HG02870 (cell line): Measurements from ENCODE around the gene CKM.
"Not testable (repeated sequence)": the region's sequence is repeated elsewhere in the genome, so short reads cannot be mapped to it uniquely, and the experiment has no call there.

Experiments used
- ATAC-seq: cut with Tn5 transposase; IDR thresholded peaks from one replicate; pipeline ENCODE4 v1.9.1; 2021; ENCODE audit warnings: mild to moderate bottlenecking, moderate library complexity; ENCODE audit not compliant: unreplicated experiment

Gene CKM

DNA sequence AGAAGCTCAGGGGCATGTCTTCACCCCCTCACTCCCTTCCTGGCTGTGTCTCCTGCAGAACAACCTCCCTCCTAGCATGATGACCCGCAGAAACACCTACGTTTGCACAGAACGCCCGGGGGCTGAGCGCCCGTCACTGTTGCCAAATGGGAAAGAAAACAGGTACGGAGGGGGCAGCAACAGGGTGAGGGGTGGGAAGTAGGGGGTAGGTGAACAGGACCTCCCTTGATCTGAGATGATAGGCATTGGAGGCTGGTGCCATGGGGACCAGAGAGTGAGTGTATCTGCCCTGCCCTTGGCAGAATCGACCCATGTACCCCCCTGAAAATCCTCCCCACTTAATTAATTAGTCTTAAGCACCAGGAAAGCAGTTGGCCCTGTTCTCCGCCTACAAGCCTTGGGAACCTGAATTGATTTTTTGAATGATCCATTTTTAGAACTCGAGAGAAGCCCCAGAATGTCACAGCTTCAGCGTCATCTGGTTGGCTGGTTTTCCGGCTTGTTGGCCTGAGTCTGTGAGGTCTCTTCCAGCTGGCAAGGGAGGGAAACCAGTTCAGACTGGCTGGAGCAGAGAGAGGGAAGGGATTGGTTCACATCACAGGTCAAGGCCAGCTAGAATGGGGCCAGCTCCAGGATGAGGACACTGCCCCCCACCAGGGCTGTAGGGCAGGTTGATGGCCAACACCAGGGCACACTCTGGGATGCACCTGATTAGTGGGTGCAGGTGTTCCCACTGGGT is 28.2 kb downstream of the CKM start:
- ATAC-seq: no peak

GRCh38 chr19:45293682-45294081 is 29.0 kb downstream of the CKM start:
- ATAC-seq: no peak

GRCh38 chr19:45291834-45292233 is 30.8 kb downstream of the CKM start:
- ATAC-seq: no peak

GRCh38 chr19:45290381-45290931 is 32.2 kb downstream of the CKM start:
- ATAC-seq: no peak

DNA sequence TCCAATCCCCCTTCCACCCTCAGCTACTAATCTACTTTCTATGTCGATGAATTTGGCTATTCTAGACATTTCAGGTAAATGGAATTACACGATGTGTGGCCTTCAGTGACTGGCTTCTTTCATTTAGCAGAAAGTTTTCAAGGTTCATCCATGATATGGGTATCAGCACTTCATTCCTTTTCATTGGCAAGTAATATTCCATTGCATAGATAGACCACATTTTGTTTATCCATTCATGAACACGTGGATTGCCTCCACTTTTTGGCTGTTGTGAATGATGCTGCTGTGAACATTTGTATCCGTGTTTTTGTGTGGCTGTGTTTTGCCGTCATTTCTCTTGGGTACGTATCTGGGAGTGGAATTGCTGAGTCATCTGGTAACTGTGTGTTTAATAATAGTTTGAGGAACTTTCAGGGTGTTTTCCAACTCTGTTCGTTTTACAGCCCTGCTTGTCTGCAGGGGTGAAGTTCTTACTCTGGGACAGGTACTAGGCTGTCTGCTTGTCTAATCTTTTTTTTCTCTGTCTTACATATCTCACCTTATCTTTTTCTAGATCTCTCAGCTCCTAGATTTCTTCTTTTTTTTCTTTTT is 39.1 kb downstream of the CKM start:
- ATAC-seq: no peak

DNA sequence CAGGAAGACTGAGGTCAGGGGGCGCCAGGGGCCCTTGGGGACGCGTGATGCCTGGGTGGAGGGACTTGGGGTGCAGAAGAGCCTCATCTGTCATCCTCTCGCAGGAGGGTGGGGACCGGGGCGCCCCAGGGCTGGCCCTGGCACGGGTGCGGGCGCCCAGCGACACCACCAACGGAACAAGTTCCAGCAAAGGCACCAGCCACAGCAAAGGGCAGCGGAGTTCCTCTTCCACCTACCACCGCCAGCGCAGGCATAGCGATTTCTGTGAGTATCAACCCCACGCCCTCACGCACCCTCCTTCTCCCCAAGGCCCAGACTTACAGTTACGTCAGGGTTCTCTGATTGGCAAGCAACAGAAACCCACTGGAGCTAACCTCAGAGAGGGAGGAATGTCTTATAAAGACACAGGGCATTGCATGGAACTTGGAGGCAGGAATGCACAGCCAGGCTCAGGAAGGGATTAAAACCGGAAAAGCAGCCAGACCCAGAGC is 42.2 kb downstream of the CKM start:
- ATAC-seq: no peak

- ATAC-seq: no peak
Measured at GRCh38 chr19:45279587-45280192, 43.0 kb downstream of the CKM start.

GRCh38 chr19:45278087-45278486 is 44.6 kb downstream of the CKM start:
- no peak for ATAC-seq

- ATAC-seq: no peak
Measured at GRCh38 chr19:45276284-45276687, 46.4 kb downstream of the CKM start.

- no peak for ATAC-seq
Measured at GRCh38 chr19:45275370-45275971, 47.2 kb downstream of the CKM start.

DNA sequence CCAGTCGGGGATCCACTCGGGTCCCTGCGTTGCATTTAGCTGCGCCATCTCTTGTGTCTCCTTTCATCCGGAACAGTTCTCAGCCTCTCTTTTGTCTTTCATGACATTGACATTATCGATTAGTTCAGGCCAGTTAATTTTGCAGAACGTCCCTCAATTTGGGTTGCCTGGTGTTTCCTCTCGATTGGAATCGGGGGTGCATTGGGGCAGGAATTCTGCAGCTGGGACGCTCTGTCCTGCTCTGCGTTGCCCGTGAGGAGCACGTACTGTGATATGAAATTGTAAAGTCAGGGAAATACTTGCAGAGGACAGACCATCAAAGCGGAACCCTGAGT is 49.2 kb downstream of the CKM start:
- ATAC-seq: no peak

- no peak for ATAC-seq
Measured at GRCh38 chr19:45271735-45272108, 51.0 kb downstream of the CKM start.

DNA sequence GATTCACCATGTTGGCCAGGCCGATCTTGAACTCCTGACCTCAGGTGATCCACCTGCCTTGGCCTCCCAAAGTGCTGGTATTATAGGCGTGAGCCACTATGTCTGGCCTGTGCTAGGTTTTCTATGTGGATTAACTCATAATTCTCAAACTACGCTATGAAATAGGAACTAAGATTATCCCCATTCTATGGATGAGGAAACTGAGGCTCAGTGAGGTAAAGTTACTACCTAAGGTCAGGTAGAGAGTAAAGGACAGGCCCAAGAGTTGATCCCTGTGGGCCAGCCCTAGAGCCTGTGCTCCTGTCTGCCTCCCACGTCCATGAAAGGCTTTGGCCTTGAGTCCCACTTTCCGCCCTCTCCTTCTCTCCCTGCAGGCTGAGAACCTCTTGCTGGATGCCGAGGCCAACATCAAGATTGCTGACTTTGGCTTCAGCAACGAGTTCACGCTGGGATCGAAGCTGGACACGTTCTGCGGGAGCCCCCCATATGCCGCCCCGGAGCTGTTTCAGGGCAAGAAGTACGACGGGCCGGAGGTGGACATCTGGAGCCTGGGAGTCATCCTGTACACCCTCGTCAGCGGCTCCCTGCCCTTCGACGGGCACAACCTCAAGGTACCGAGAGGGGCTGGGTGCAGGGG is 51.5 kb downstream of the CKM start:
- ATAC-seq: no peak

GRCh38 chr19:45269939-45270338 is 52.7 kb downstream of the CKM start:
- not testable (repeated sequence) for ATAC-seq

DNA sequence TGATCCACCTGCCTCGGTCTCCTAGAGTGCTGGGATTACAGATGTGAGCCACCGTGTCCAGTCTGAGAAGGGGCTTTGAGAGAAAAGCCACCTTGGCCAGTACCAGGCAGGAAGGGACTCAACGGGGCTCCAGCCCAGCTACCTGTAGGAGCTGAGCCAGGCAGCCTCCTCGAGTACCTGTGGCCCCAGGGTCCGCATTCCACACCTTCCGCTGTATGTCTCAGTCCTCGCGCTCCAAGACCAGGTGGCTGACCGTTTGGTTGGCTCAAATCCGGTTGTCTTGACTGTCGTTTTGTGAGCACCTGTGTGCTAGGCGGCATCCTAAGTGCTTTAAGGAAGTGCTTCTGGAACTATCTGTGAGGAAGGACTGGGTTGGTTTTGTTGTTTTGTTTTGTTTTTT is 55.4 kb downstream of the CKM start:
- ATAC-seq: no peak

DNA sequence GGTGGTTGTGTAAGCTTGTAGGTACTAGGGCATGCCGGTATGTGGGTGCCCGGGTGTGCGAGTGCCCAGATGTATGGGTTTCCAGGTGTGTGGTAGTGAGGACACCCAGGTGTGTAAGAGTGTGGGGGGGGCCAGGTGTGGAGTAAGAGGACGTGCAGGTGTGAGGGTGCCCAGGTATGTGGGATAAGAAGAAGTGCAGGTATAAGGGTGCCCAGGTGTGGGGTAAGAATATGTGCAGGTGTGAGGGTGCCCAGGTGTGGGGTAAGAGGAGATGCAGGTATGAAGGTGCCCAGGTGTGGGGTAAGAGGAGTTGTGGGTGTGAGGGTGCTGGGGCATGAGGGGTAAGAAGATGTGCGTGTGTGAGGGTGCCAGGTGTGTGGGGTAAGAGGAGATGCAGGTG is 57.3 kb downstream of the CKM start:
- ATAC-seq: no peak

GRCh38 chr19:45264781-45265317 is 57.8 kb downstream of the CKM start:
- no peak for ATAC-seq

- no peak for ATAC-seq
Measured at GRCh38 chr19:45263013-45263412, 59.7 kb downstream of the CKM start.

- no peak for ATAC-seq
Measured at GRCh38 chr19:45262570-45262969, 60.1 kb downstream of the CKM start.

GRCh38 chr19:45258862-45259261 is 63.8 kb downstream of the CKM start:
- no peak for ATAC-seq

- ATAC-seq: no peak
Measured at GRCh38 chr19:45256836-45257235, 65.8 kb downstream of the CKM start.
